PC-3 (cell line): Measurements from ENCODE around the gene PMS1. TPM values are rescaled to one million over a fixed set of nuclear protein-coding genes. Genes with fewer than 3 reads are reported as not detected.

Experiments used
- ATAC-seq: fragments of 200-7000 bp; cut with Tn5 transposase; 2 replicates; pipeline ENCODE4 v1.9.1; 2020; ENCODE audit warnings: mild to moderate bottlenecking, moderate library complexity
- BruUV-seq: library from RNA; stranded (reverse); fragments of 400-500 nt; replicated peaks from 2 replicates; lab custom pipeline; 2021; lab: Mats Ljungman, UMichigan
- CTCF ChIA-PET: fragments of 300-600 bp; sonication (Branson Sonifier 250); formaldehyde crosslinking; loops from one replicate; lab custom pipeline; 2022; ENCODE audit warnings: antibody characterized with exemption; lab: Charles Lee
- POLR2A ChIA-PET: fragments of 300-600 bp; sonication (Branson Sonifier 250); formaldehyde crosslinking; loops from one replicate; lab custom pipeline; 2022; ENCODE audit warnings: antibody characterized with exemption; ENCODE audit not compliant: unreplicated experiment; lab: Charles Lee
- DNase-seq: peaks from one replicate; pipeline ENCODE4 v3.0.0-alpha.2; 2015
- H2AFZ ChIP-seq: fragments of 300-600 bp; sonication (generic); 2 replicates; pipeline ENCODE4 v1.6.0; 2016; ENCODE audit warnings: antibody characterized with exemption, low read length
- H3F3A ChIP-seq: fragments of 300-600 bp; sonication (generic); one replicate; pipeline ENCODE4 v1.6.0; 2017; ENCODE audit warnings: antibody characterized with exemption, low read length, control low read depth, mild to moderate bottlenecking; ENCODE audit not compliant: unreplicated experiment
- H3K27ac ChIP-seq: fragments of 300-600 bp; sonication (generic); 2 replicates; pipeline ENCODE4 v1.5.1; 2016; ENCODE audit warnings: mild to moderate bottlenecking, low read length
- H3K27me3 ChIP-seq: fragments of 300-600 bp; sonication (generic); 2 replicates; pipeline ENCODE4 v1.6.1; 2016; ENCODE audit warnings: low read length, mixed read lengths
- H3K36me3 ChIP-seq: fragments of 300-600 bp; sonication (generic); 2 replicates; pipeline ENCODE4 v1.6.1; 2016; ENCODE audit warnings: low read depth, mixed run types, low read length, mixed read lengths
- H3K4me1 ChIP-seq: fragments of 300-600 bp; sonication (generic); 2 replicates; pipeline ENCODE4 v1.5.1; 2016; ENCODE audit warnings: low read length; ENCODE audit not compliant: insufficient read depth
- H3K4me2 ChIP-seq: fragments of 300-600 bp; sonication (generic); 2 replicates; pipeline ENCODE4 v1.6.0; 2016; ENCODE audit warnings: low read length
- H3K4me3 ChIP-seq: fragments of 300-600 bp; sonication (generic); 2 replicates; pipeline ENCODE4 v1.5.1; 2016; ENCODE audit warnings: mild to moderate bottlenecking, low read length, mixed read lengths
- H3K79me2 ChIP-seq: fragments of 300-600 bp; sonication (generic); 2 replicates; pipeline ENCODE4 v1.6.1; 2017; ENCODE audit warnings: low read length, mixed read lengths
- H3K9ac ChIP-seq: fragments of 300-600 bp; sonication (generic); 2 replicates; pipeline ENCODE4 v1.6.0; 2016; ENCODE audit warnings: mild to moderate bottlenecking, low read length
- H3K9me2 ChIP-seq: fragments of 300-600 bp; sonication (generic); replicated peaks from 2 replicates; pipeline ENCODE4 v1.6.1; 2016; ENCODE audit warnings: mixed run types, low read length, mixed read lengths
- H3K9me3 ChIP-seq: fragments of 300-600 bp; sonication (generic); 2 replicates; pipeline ENCODE4 v1.6.1; 2016; ENCODE audit warnings: low read length, mixed read lengths
- H4K20me1 ChIP-seq: fragments of 300-600 bp; sonication (generic); 2 replicates; pipeline ENCODE4 v1.6.1; 2016; ENCODE audit warnings: low read length, mixed read lengths
- CTCF ChIP-seq: fragments of 300-600 bp; sonication (generic); conservative IDR thresholded peaks from 2 replicates; pipeline ENCODE4 v1.5.1; 2017; ENCODE audit warnings: antibody characterized with exemption, low read depth, mild to moderate bottlenecking, low read length
- EZH2 ChIP-seq: fragments of 300-600 bp; sonication (generic); IDR thresholded peaks from one replicate; pipeline ENCODE4 v1.6.1; 2017; ENCODE audit warnings: antibody characterized with exemption, mild to moderate bottlenecking, low read length; ENCODE audit not compliant: unreplicated experiment
- EZH2phosphoT487 ChIP-seq: fragments of 300-600 bp; sonication (generic); IDR thresholded peaks from 2 replicates; pipeline ENCODE4 v1.6.1; 2018; ENCODE audit warnings: mild to moderate bottlenecking, antibody characterized with exemption, low read length, borderline replicate concordance
- intact Hi-C: fragments of 100-400 bp; cut with micrococcal nuclease; formaldehyde crosslinking; loops from 2 replicates; pipeline ENCODE4 v1.9.0; 2023
- total RNA-seq: library from RNA; depleted of rRNA; stranded (reverse); fragments of >200 nt; gene quantifications from 2 replicates; pipeline ENCODE4 v1.2.3, GENCODE V29; 2014

PMS1 gene
- total RNA-seq, 1 experiment from 2014 or later: 13.8 TPM

GRCh38 chr2:189848276-189848675 is 64.0 kb downstream of the PMS1 start:
- H2AFZ ChIP-seq: no peak overlapping the region
- H3K27ac ChIP-seq: no peak overlapping the region
- H3K27me3 ChIP-seq: no peaks in the 10 kb centered on the region
- no peak overlapping the region for H3K9ac ChIP-seq
- H3K79me2 ChIP-seq: no peaks in the 10 kb centered on the region
- DNase-seq (no peak), ATAC-seq (no peak)
- intact Hi-C loops: no loop called here
- CTCF ChIA-PET: interaction anchor here (0.5 kb wide), 1 partner anchor 26 kb away, joined by 3 read pairs; no protein-coding TSS in a partner anchor
- no peak overlapping the region for H3K4me2 ChIP-seq
- H3K4me1 ChIP-seq: peaks cover 9% of the 10 kb centered on the region
- H4K20me1 ChIP-seq: no peaks in the 10 kb centered on the region
- H3K9me3 ChIP-seq: no peaks in the 10 kb centered on the region
- H3K9me2 ChIP-seq: no peaks in the 10 kb centered on the region
- BruUV-seq: no TSS peak
- no peak overlapping the region for H3K4me3 ChIP-seq
- H3K36me3 ChIP-seq: no peaks in the 10 kb centered on the region
- POLR2A ChIA-PET: no interaction called here
- no peaks in the 10 kb centered on the region for H3F3A ChIP-seq
- no peak for TF ChIP-seq EZH2phosphoT487

- POLR2A ChIA-PET: no interaction called here
- H3K27me3 ChIP-seq: no peaks in the 10 kb centered on the region
- H4K20me1 ChIP-seq: no peaks in the 10 kb centered on the region
- H3K9me3 ChIP-seq: no peaks in the 10 kb centered on the region
- no peak overlapping the region for H3K9ac ChIP-seq
- no peaks in the 10 kb centered on the region for H3F3A ChIP-seq
- no peaks in the 10 kb centered on the region for H3K36me3 ChIP-seq
- no peaks in the 10 kb centered on the region for H3K4me1 ChIP-seq
- no peak overlapping the region for H2AFZ ChIP-seq
- H3K4me2 ChIP-seq: no peak overlapping the region
- no peaks in the 10 kb centered on the region for H3K9me2 ChIP-seq
- no TSS peak for BruUV-seq
- H3K27ac ChIP-seq: no peak overlapping the region
- intact Hi-C loops: no loop called here
- no peaks in the 10 kb centered on the region for H3K79me2 ChIP-seq
- no peak for TF ChIP-seq CTCF
- TF ChIP-seq EZH2: no peak
- TF ChIP-seq EZH2phosphoT487: no peak
- peak; percentile 49 for ATAC-seq
- peak; percentile 19 for DNase-seq
- no peak overlapping the region for H3K4me3 ChIP-seq
- CTCF ChIA-PET: no interaction called here
These were observed 65.3 kb downstream of the PMS1 start for GRCh38 chr2:189849550-189849949.

GRCh38 chr2:189851174-189851826 is 67.0 kb downstream of the PMS1 start:
- no peaks in the 10 kb centered on the region for H3K79me2 ChIP-seq
- DNase-seq (no peak), ATAC-seq (no peak)
- no peak overlapping the region for H3K27ac ChIP-seq
- no peaks in the 10 kb centered on the region for H3K9me2 ChIP-seq
- H3K4me1 ChIP-seq: no peaks in the 10 kb centered on the region
- no peak overlapping the region for H2AFZ ChIP-seq
- no TSS peak for BruUV-seq
- no peaks in the 10 kb centered on the region for H3F3A ChIP-seq
- no peaks in the 10 kb centered on the region for H3K27me3 ChIP-seq
- ChIA-PET CTCF (no interaction called here), POLR2A (no interaction called here)
- no peak overlapping the region for H3K4me3 ChIP-seq
- no peak for TF ChIP-seq CTCF
- no peak overlapping the region for H3K9ac ChIP-seq
- 0 out of 2 replicates have a peak, but pooled peaks cover 4% of the 10 kb centered on the region for H3K36me3 ChIP-seq
- intact Hi-C loops: no loop called here
- no peak overlapping the region for H3K4me2 ChIP-seq
- no peaks in the 10 kb centered on the region for H4K20me1 ChIP-seq
- no peaks in the 10 kb centered on the region for H3K9me3 ChIP-seq
